Measurements from ENCODE around the gene MMP19. TPM values are rescaled to one million over a fixed set of nuclear protein-coding genes. Genes with fewer than 3 reads are reported as not detected.

Gene MMP19
- total and polyA plus RNA-seq, 9 donors: 3.6 to 42.7 (median 23.3) TPM

GRCh38 chr12:55824726-55825125, 18.0 kb downstream of the MMP19 start:
- Histone ChIP-seq H3K36me3 (no peaks in the 10 kb centered on the region), H3K9me3 (no peaks in the 10 kb centered on the region)
- intact Hi-C loops (cut with DNase I): loop anchor here in 2 of 4 donors (5.0 kb wide), 1 partner anchor 103 kb away; the partner anchor contains the start of gene PYM1 (in 2 of the 2)

GRCh38 chr12:55823419-55823818, 19.3 kb downstream of the MMP19 start:
- intact Hi-C loops (cut with DNase I): no loop called here
- Histone ChIP-seq H3K27me3 (no peaks in the 10 kb centered on the region), H3K4me1 (ENCODE audit: insufficient read depth) (peaks cover 6% of the 10 kb centered on the region), H3K4me3 (no peak overlapping the region), H3K27ac (no peak overlapping the region), H3K36me3 (no peaks in the 10 kb centered on the region), H3K9me3 (no peaks in the 10 kb centered on the region)
- DNase-seq: no peak
- 87 to 89% (median 87%) methylated on average over 4 of the region's 4 CpGs for WGBS, 3 donors
- no peak for TF ChIP-seq POLR2A (IDR thresholded peaks at IDR 0.05)
- TF ChIP-seq CTCF (IDR thresholded peaks at IDR 0.05): no peak
- no peak for TF ChIP-seq EP300 (IDR thresholded peaks at IDR 0.05)

More at GRCh38 chr12:55824726-55825125, 18.0 kb downstream of the MMP19 start:
- no peak for DNase-seq
- Histone ChIP-seq H3K27me3 (no peaks in the 10 kb centered on the region), H3K4me1 (ENCODE audit: insufficient read depth) (peaks cover 9% of the 10 kb centered on the region), H3K27ac (no peak overlapping the region), H3K4me3 (no peak overlapping the region)
- WGBS, 3 donors: 80 to 89% (median 81%) methylated on average over 5 of the region's 5 CpGs
- TF ChIP-seq POLR2A (IDR thresholded peaks at IDR 0.05) (no peak), CTCF (IDR thresholded peaks at IDR 0.05) (no peak), EP300 (IDR thresholded peaks at IDR 0.05) (no peak)

- H3K27me3 ChIP-seq: no peaks in the 10 kb centered on the region
- no peak for DNase-seq
- TF ChIP-seq EP300 (IDR thresholded peaks at IDR 0.05) (no peak), CTCF (IDR thresholded peaks at IDR 0.05) (no peak), POLR2A (IDR thresholded peaks at IDR 0.05) (no peak)
- H3K9me3 ChIP-seq: no peaks in the 10 kb centered on the region
- 28 to 41% (median 35%) methylated on average over 6 of the region's 6 CpGs for WGBS, 3 donors
- H3K27ac ChIP-seq: no peak overlapping the region
- H3K4me1 ChIP-seq (ENCODE audit: insufficient read depth): peaks cover 1% of the 10 kb centered on the region
- no peak overlapping the region for H3K4me3 ChIP-seq
- intact Hi-C loops (cut with DNase I): no loop called here
- no peaks in the 10 kb centered on the region for H3K36me3 ChIP-seq
These were observed 20.5 kb downstream of the MMP19 start for GRCh38 chr12:55822228-55822627.

- no peak overlapping the region for H3K27ac ChIP-seq
- no peak for DNase-seq
- intact Hi-C loops (cut with DNase I): no loop called here
- no peaks in the 10 kb centered on the region for H3K4me1 ChIP-seq (ENCODE audit: insufficient read depth)
- no peak overlapping the region for H3K4me3 ChIP-seq
- H3K27me3 ChIP-seq: no peaks in the 10 kb centered on the region
- no peaks in the 10 kb centered on the region for H3K9me3 ChIP-seq
- WGBS, 3 donors: 70 to 91% (median 84%) methylated on average over 1 of the region's 1 CpG
- TF ChIP-seq POLR2A (IDR thresholded peaks at IDR 0.05): no peak
- TF ChIP-seq CTCF (IDR thresholded peaks at IDR 0.05): no peak
- no peak for TF ChIP-seq EP300 (IDR thresholded peaks at IDR 0.05)
- no peaks in the 10 kb centered on the region for H3K36me3 ChIP-seq
These were observed 22.1 kb downstream of the MMP19 start for GRCh38 chr12:55820679-55821078.
